SK-N-SH (cell line): ENCODE results near the gene ABL2. TPM values are rescaled to one million over a fixed set of nuclear protein-coding genes. Genes with fewer than 3 reads are reported as not detected.

ENCODE experiments used
- CTCF ChIA-PET: fragments of 300-600, 350-600 bp; formaldehyde crosslinking; extraction: SDS; loops from one replicate; lab custom pipeline; 2021; lab: Yijun Ruan, JAX
- POLR2A ChIA-PET: fragments of 350-600 bp; sonication (Branson Sonifier 250); formaldehyde crosslinking; extraction: SDS; loops from one replicate; lab custom pipeline; 2020; ENCODE audit warnings: antibody characterized with exemption, inconsistent platforms; lab: Yijun Ruan, JAX
- DNase-seq: peaks from one replicate; pipeline ENCODE4 v3.0.0; 2012
- H2AFZ ChIP-seq: fragments of 200-600 bp; sonication (generic); 2 replicates; pipeline ENCODE4 v1.8.1; 2016; ENCODE audit warnings: antibody characterized with exemption, mild to moderate bottlenecking, low read depth
- H3F3A ChIP-seq: fragments of 200-600 bp; sonication (generic); replicated peaks from 2 replicates; pipeline ENCODE3; 2016; ENCODE audit warnings: antibody characterized with exemption, mild to moderate bottlenecking; ENCODE audit not compliant: insufficient read depth
- H3K27ac ChIP-seq, 2 experiments: fragments of 200-500 bp in 1 of 2; fragments of 200-600 bp in 1 of 2; sonication (Bioruptor generic) in 1 of 2; sonication (generic), shearing (Covaris generic) in 1 of 2; 2 replicates each; pipeline versions ENCODE4 v1.5.1 to v1.6.1; 2014 to 2016; ENCODE audit warnings: low read depth in 2 of 2, inconsistent platforms in 1 of 2, low read length in 1 of 2, mild to moderate bottlenecking in 1 of 2, mixed read lengths in 1 of 2
- H3K27me3 ChIP-seq: fragments of 200-600 bp; sonication (generic), shearing (Covaris generic); 2 replicates; pipeline ENCODE4 v1.6.1; 2016; ENCODE audit warnings: mixed run types; ENCODE audit not compliant: insufficient read depth
- H3K36me3 ChIP-seq, 2 experiments: fragments of 200-500 bp in 1 of 2; fragments of 200-600 bp in 1 of 2; sonication (Bioruptor generic) in 1 of 2; sonication (generic) in 1 of 2; replicated peaks in 1 of 2; 2 replicates each; pipeline versions ENCODE3 to v1.5.1; 2014 to 2016; ENCODE audit warnings: low read length in 1 of 2, mild to moderate bottlenecking in 1 of 2; ENCODE audit not compliant: insufficient read depth in 2 of 2, control insufficient read depth in 1 of 2
- H3K4me1 ChIP-seq, 2 experiments: fragments of 200-500 bp in 1 of 2; fragments of 200-600 bp in 1 of 2; sonication (Bioruptor generic) in 1 of 2; sonication (generic), shearing (Covaris generic) in 1 of 2; 2 replicates each; pipeline versions ENCODE4 v1.5.1 to v1.6.1; 2014 to 2016; ENCODE audit warnings: low read depth in 1 of 2, low read length in 1 of 2, mixed run types in 1 of 2; ENCODE audit not compliant: insufficient read depth in 2 of 2, control insufficient read depth in 1 of 2
- H3K4me2 ChIP-seq: fragments of 200-600 bp; sonication (generic), shearing (Covaris generic); 2 replicates; pipeline ENCODE4 v1.6.1; 2017; ENCODE audit warnings: mixed run types
- H3K4me3 ChIP-seq, 2 experiments: fragments of 200-500 bp in 1 of 2; fragments of 200-600 bp in 1 of 2; sonication (Bioruptor generic) in 1 of 2; sonication (generic), shearing (Covaris generic) in 1 of 2; 2 replicates each; pipeline versions ENCODE4 v1.5.1 to v1.8.1; 2014 to 2016; ENCODE audit warnings: low read depth in 2 of 2, inconsistent platforms in 1 of 2, low read length in 1 of 2, mild to moderate bottlenecking in 1 of 2, mixed read lengths in 1 of 2, moderate library complexity in 1 of 2
- H3K79me2 ChIP-seq: fragments of 200-600 bp; sonication (generic); 2 replicates; pipeline ENCODE4 v1.8.1; 2017; ENCODE audit warnings: mild to moderate bottlenecking; ENCODE audit not compliant: insufficient read depth
- H3K9ac ChIP-seq: fragments of 200-600 bp; sonication (generic); 2 replicates; pipeline ENCODE4 v1.6.1; 2017; ENCODE audit warnings: mixed run types
- H3K9me2 ChIP-seq: fragments of 200-600 bp; sonication (generic); 2 replicates; pipeline ENCODE4 v1.6.1; 2017; ENCODE audit warnings: mixed run types
- H3K9me3 ChIP-seq: fragments of 200-600 bp; sonication (generic); 2 replicates; pipeline ENCODE4 v1.6.1; 2017; ENCODE audit warnings: mixed run types, mild to moderate bottlenecking, moderate library complexity
- H4K20me1 ChIP-seq: fragments of 200-600 bp; sonication (generic); 2 replicates; pipeline ENCODE4 v1.6.1; 2017; ENCODE audit warnings: mild to moderate bottlenecking, mixed run types; ENCODE audit not compliant: insufficient read depth
- FOXJ3 ChIP-seq: sonication (generic); formaldehyde crosslinking; IDR thresholded peaks from 2 replicates; pipeline ENCODE4 v1.5.1; 2020; ENCODE audit warnings: mild to moderate bottlenecking, missing genetic modification reagents
- RFX5 ChIP-seq: IDR thresholded peaks from 2 replicates; pipeline ENCODE4 v1.6.1; 2012; ENCODE audit warnings: mild to moderate bottlenecking, improper control_type of control experiment, low read length
- RXRA ChIP-seq: IDR thresholded peaks from 2 replicates; pipeline ENCODE4 v1.4.0; 2012; ENCODE audit warnings: low read depth, mild to moderate bottlenecking, borderline replicate concordance
- SMC3 ChIP-seq: IDR thresholded peaks from 2 replicates; pipeline ENCODE4 v1.6.1; 2012; ENCODE audit warnings: low read depth, low read length, improper control_type of control experiment
- TCF12 ChIP-seq: IDR thresholded peaks from 2 replicates; pipeline ENCODE4 v1.4.0; 2012
- TEAD4 ChIP-seq: IDR thresholded peaks from 2 replicates; pipeline ENCODE4 v1.4.0; 2012; ENCODE audit warnings: mild to moderate bottlenecking, borderline replicate concordance; ENCODE audit not compliant: insufficient read depth
- YY1 ChIP-seq: IDR thresholded peaks from 2 replicates; pipeline ENCODE4 v1.4.0; 2012; ENCODE audit warnings: low read depth, mild to moderate bottlenecking
- WGBS: methylation state at CpG from one replicate; pipeline ENCODE4 v1.1.6; 2017; ENCODE audit warnings: low lambda C conversion rate; 5-methylcytosine and 5-hydroxymethylcytosine counted together
- polyA plus RNA-seq, 3 experiments: library from polyadenylated mRNA; depleted of rRNA; stranded (reverse); fragments of >200 nt; gene quantifications; 2 replicates each; pipeline ENCODE4 v1.2.3, GENCODE V29; 2012
- TF ChIP-seq, protein P1 (sequence below): fragments of 150-350 bp; IDR thresholded peaks from 2 replicates; pipeline ENCODE4 v1.6.1; 2017; ENCODE audit warnings: antibody characterized with exemption, low read length, low read depth, borderline replicate concordance
- TF ChIP-seq, protein P2 (sequence below): IDR thresholded peaks from 2 replicates; pipeline ENCODE4; 2012
- TF ChIP-seq, protein P3 (sequence below): IDR thresholded peaks from 2 replicates; pipeline ENCODE4 v1.6.1; 2012; ENCODE audit warnings: mild to moderate bottlenecking, low read depth, low read length, moderate library complexity

The ABL2 gene
- polyA plus RNA-seq, 1 of the 3 experiments (the other 2 are of a cell fraction) = 7.5 TPM

DNA sequence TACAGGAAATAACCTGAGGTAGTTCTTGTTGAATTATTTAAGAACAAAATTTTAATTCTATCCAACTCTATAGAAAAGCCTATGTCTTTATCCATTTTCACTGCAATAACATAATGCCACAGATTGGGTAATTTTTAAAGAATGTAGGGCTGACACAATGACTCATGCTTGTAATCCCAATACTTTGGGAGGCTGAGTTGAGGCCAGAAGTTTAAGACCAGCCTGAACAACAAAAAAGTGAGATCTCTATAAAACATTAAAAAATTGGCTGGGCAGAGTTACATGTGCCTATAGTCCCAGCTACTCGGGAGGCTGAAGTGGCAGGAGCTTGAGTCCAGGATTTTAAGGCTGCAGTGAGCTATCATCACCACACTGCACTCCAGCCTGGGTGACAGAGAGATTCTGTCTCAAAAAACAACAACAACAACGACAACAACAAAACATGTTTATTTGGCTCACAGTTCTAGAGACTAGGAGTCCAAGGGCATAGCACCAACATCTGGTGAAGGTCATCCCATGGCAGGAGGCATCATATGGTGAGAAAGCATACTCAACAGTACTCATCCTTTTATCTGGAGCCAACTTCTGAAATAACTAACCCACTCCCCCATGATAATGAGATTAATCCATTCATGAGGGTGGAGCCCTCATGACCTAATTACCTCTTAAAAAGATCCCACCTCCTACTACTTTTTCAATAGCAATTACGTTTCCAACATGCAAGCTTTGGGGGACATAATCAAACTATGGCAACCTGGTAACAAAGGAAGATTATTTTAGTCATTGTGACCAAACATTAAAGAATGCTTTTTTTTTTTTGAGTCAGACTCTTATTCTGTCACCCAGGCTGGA, 59.6 kb downstream of the ABL2 start (continued):
- TF ChIP-seq YY1 (no peak), RXRA (peak; percentile 13; the same call in 1 of the 2 replicates)
- TF ChIP-seq, protein P1, sequence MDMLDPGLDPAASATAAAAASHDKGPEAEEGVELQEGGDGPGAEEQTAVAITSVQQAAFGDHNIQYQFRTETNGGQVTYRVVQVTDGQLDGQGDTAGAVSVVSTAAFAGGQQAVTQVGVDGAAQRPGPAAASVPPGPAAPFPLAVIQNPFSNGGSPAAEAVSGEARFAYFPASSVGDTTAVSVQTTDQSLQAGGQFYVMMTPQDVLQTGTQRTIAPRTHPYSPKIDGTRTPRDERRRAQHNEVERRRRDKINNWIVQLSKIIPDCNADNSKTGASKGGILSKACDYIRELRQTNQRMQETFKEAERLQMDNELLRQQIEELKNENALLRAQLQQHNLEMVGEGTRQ = no peak
- TF ChIP-seq, protein P2, sequence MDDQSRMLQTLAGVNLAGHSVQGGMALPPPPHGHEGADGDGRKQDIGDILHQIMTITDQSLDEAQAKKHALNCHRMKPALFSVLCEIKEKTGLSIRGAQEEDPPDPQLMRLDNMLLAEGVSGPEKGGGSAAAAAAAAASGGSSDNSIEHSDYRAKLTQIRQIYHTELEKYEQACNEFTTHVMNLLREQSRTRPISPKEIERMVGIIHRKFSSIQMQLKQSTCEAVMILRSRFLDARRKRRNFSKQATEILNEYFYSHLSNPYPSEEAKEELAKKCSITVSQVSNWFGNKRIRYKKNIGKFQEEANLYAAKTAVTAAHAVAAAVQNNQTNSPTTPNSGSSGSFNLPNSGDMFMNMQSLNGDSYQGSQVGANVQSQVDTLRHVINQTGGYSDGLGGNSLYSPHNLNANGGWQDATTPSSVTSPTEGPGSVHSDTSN = peak; percentile 34; the same call in 1 of the 2 replicates

DNA sequence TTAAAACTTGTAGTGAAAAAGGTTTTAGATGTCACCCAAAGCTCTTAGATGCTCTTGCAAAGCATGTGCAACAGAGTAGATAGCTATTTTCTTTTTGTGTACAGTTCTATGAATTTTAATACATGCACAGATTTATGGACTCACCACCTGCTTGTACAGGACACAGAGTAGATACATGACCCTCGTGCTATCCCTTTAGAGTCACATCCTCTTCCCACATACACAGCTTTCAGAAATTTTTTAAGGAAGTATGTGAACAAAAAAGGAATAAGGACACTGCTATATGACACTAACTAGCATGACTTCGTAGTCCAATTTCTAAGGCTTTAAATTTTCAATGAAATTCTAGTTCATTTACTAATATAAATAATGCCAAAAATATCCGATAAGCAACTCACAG, 60.9 kb downstream of the ABL2 start:
- ChIA-PET POLR2A (no interaction called here), CTCF (no interaction called here)
- H3K4me2 ChIP-seq = no peak overlapping the region
- TF ChIP-seq, protein P1 = no peak
- TF ChIP-seq FOXJ3 = no peak
- no peak for TF ChIP-seq SMC3
- H3K27me3 ChIP-seq = no peaks in the 10 kb centered on the region
- H3F3A ChIP-seq = peaks cover 21% of the 10 kb centered on the region
- no peaks in the 10 kb centered on the region for H3K9me2 ChIP-seq
- H3K9me3 ChIP-seq = no peaks in the 10 kb centered on the region
- DNase-seq = no peak
- no peak overlapping the region for H2AFZ ChIP-seq
- H3K79me2 ChIP-seq = peaks cover 82% of the 10 kb centered on the region
- H3K27ac ChIP-seq = no peak overlapping the region
- H4K20me1 ChIP-seq = no peaks in the 10 kb centered on the region
- 96% methylated on average over 3 of the region's 3 CpGs for WGBS
- H3K4me1 ChIP-seq = peaks cover 0 to 25% of the 10 kb centered on the region in 2 experiments; a peak in 3 of 4 replicates
- H3K9ac ChIP-seq = no peak overlapping the region
- no peaks in the 10 kb centered on the region for H3K36me3 ChIP-seq
- no peak overlapping the region for H3K4me3 ChIP-seq

DNA sequence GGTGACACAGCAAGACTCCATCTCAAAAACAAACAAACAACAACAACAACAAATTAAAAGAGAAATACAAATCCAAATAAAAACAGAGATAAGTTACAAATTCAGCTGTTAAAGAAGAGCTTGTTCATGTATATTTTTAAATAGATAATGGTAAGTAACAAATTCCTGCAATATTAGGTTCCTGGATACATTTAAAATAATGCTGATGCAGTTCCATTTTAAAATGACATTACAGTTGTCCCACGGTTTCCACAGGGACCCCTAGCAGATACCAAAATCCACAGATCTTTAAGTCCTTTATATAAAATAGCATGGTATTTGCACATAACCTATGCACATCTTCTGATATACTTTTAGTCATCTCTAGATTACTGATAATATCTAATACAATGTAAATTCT, 61.5 kb downstream of the ABL2 start:
- Histone ChIP-seq H3K4me3 (no peak overlapping the region), H3K4me1 (peaks cover 0 to 25% of the 10 kb centered on the region in 2 experiments; a peak in 3 of 4 replicates), H3K27me3 (no peaks in the 10 kb centered on the region), H4K20me1 (no peaks in the 10 kb centered on the region), H3K4me2 (no peak overlapping the region), H3K36me3 (no peaks in the 10 kb centered on the region), H3K27ac (no peak overlapping the region), H2AFZ (no peak overlapping the region), H3K79me2 (peaks cover 77% of the 10 kb centered on the region), H3K9me3 (no peaks in the 10 kb centered on the region), H3K9me2 (no peaks in the 10 kb centered on the region), H3F3A (peaks cover 21% of the 10 kb centered on the region), H3K9ac (no peak overlapping the region)
- ChIA-PET CTCF (no interaction called here), POLR2A (no interaction called here)
- TF ChIP-seq, protein P3, sequence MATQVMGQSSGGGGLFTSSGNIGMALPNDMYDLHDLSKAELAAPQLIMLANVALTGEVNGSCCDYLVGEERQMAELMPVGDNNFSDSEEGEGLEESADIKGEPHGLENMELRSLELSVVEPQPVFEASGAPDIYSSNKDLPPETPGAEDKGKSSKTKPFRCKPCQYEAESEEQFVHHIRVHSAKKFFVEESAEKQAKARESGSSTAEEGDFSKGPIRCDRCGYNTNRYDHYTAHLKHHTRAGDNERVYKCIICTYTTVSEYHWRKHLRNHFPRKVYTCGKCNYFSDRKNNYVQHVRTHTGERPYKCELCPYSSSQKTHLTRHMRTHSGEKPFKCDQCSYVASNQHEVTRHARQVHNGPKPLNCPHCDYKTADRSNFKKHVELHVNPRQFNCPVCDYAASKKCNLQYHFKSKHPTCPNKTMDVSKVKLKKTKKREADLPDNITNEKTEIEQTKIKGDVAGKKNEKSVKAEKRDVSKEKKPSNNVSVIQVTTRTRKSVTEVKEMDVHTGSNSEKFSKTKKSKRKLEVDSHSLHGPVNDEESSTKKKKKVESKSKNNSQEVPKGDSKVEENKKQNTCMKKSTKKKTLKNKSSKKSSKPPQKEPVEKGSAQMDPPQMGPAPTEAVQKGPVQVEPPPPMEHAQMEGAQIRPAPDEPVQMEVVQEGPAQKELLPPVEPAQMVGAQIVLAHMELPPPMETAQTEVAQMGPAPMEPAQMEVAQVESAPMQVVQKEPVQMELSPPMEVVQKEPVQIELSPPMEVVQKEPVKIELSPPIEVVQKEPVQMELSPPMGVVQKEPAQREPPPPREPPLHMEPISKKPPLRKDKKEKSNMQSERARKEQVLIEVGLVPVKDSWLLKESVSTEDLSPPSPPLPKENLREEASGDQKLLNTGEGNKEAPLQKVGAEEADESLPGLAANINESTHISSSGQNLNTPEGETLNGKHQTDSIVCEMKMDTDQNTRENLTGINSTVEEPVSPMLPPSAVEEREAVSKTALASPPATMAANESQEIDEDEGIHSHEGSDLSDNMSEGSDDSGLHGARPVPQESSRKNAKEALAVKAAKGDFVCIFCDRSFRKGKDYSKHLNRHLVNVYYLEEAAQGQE = no peak
- TF ChIP-seq TCF12 (no peak), RFX5 (no peak), TEAD4 (no peak)
- WGBS = 100% methylated on average over 1 of the region's 1 CpG
- no peak for DNase-seq
